OCI-LY7 (cell line): Measurements from ENCODE around the gene MMP21.

Source experiments
- CTCF ChIP-seq: fragments of 200-600 bp; sonication (generic); conservative IDR thresholded peaks from 2 replicates; pipeline ENCODE4 v1.5.1; 2014; ENCODE audit warnings: mild to moderate bottlenecking, antibody characterized with exemption, low read length, moderate library complexity, mixed read lengths
- EZH2phosphoT487 ChIP-seq: fragments of 200-600 bp; sonication (generic); IDR thresholded peaks from 2 replicates; pipeline ENCODE4 v1.6.1; 2018; ENCODE audit warnings: low read depth, borderline replicate concordance, mild to moderate bottlenecking, mixed run types, antibody characterized with exemption, low read length, moderate library complexity, mixed read lengths

DNA sequence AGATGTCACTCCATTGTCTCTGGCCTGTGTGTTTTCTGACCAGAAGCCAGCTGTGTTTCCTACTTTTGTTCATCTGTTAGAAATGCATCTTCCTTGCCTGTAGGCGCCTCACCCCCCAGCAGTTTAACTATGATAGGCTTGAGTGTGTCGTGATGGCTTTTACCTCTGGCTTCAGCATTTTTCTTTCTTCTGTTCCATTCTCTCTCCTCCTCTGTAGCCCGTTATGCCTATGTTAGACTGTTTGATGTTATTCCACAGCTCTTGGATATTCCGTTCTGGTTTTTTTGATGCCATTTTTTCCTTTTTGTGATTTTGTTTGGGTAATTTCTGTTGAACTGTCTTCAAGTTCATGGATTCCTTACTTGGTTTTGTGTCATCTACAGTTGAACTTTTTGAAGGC lies 17.9 kb downstream of the MMP21 start:
- TF ChIP-seq EZH2phosphoT487 (no peak), CTCF (no peak)
